T47D (cell line): ENCODE measurements around the gene SRBD1.

Source experiments
- DNase-seq, 2 experiments: peaks; one replicate each; pipeline versions ENCODE4 v3.0.0 to v3.0.0-alpha.2; 2011 to 2012; ENCODE audit warnings: low read depth in 1 of 2, low spot score in 1 of 2
- JUND ChIP-seq: IDR thresholded peaks from 2 replicates; pipeline ENCODE4 v1.6.1; 2012; ENCODE audit warnings: low read depth
- in situ Hi-C: cut with HindIII; loops from 2 replicates; pipeline ENCODE4 v1.10.0; 2016; ENCODE audit warnings: low sequenced_read_pairs, low pct_unique_long_range_greater_than_20kb

SRBD1 gene

DNA sequence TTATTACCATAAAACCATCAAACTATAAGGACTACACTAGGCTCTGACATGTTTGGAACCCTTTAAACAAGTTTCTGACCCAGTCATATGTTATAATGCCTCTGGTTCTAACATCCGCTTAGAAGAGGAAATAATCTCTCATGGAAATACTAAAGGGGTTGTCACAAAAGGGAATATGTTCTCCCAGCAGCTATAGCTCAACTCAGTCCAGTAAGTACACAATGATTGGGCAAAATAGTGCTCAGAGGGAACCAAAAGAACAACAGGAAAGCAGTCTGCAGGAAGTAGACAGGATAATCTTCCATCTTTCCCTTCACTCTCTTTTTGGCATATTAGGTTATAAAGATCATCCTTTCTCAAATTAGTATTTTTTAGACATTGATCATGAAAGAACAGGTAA, 4.3 kb downstream of the SRBD1 start:
- no peak for DNase-seq
- no peak for TF ChIP-seq JUND
- in situ Hi-C loops, result no loop called here

- in situ Hi-C loops, result no loop called here
- no peak for DNase-seq
- TF ChIP-seq JUND, result no peak
Observed at GRCh38 chr2:45605116-45605515, 6.0 kb downstream of the SRBD1 start.

- in situ Hi-C loops, result no loop called here
- TF ChIP-seq JUND, result no peak
- no peak for DNase-seq
Observed at GRCh38 chr2:45602624-45603023, 8.4 kb downstream of the SRBD1 start.

- no peak for DNase-seq
- TF ChIP-seq JUND, result no peak
- in situ Hi-C loops, result no loop called here
Observed at GRCh38 chr2:45598545-45598944, 12.5 kb downstream of the SRBD1 start.

GRCh38 chr2:45596761-45597160, 14.3 kb downstream of the SRBD1 start:
- in situ Hi-C loops, result no loop called here
- no peak for TF ChIP-seq JUND
- DNase-seq, result no peak

DNA sequence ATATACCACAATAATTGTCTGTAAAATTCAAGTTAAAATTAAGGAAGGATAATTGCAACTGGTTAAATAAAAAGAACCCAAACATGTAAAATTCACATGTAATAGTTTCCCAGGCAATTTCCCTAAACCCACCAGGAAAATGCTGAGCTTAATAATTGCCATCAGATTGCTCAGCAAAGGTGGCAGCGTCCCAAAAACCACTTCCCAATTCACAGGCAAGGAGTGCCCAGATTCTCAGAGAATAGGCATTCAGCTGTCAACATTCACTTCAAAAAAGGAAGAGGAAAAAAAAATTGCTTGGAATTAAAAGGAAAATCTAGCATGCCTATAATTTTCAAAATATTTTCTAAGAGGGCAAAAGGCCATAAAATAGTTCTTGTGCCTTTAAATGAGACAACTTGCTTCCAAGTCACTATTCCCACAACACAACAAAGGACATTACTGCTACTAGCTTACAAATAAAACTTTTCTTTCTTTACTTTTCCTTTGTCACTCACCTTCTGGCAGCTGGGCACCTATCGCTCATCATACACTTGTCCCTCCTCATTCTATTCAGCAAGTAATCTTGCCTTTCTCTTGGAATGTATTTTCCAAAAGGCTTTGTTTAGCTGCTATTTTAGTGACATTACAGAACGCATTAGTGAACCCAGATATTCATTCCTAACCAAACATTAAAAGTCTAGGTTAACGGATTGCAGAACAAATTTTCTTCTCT, 15.2 kb downstream of the SRBD1 start:
- in situ Hi-C loops, result no loop called here
- no peak for DNase-seq
- no peak for TF ChIP-seq JUND

DNA sequence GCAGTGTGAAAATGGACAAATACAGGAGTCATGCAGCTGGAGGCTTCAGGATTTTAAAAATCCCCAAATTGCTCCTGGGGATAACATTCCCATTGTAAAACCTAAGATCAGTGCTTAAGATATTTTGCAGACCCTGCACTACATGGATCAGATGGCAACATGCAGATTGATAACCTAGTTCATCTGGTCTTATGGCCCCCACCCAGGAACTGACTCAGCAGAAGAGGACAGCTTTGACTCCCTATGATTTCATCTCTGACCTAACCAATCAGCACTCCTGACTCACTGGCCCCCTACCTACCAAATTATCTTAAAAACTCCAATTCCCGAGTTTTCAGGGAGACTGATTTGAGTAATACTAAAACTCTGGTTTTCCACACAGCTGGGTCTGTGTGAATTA, 20.0 kb downstream of the SRBD1 start:
- in situ Hi-C loops, result no loop called here
- TF ChIP-seq JUND, result no peak
- no peak for DNase-seq

GRCh38 chr2:45588158-45588829, 22.8 kb downstream of the SRBD1 start:
- no peak for DNase-seq
- in situ Hi-C loops, result no loop called here
- TF ChIP-seq JUND, result no peak

- no peak for DNase-seq
- no peak for TF ChIP-seq JUND
- in situ Hi-C loops, result no loop called here
Observed at GRCh38 chr2:45586600-45586999, 24.5 kb downstream of the SRBD1 start.

GRCh38 chr2:45585267-45585861, 25.7 kb downstream of the SRBD1 start:
- TF ChIP-seq JUND, result no peak
- in situ Hi-C loops, result no loop called here
- DNase-seq, result peak; percentile 2 to 53

DNA sequence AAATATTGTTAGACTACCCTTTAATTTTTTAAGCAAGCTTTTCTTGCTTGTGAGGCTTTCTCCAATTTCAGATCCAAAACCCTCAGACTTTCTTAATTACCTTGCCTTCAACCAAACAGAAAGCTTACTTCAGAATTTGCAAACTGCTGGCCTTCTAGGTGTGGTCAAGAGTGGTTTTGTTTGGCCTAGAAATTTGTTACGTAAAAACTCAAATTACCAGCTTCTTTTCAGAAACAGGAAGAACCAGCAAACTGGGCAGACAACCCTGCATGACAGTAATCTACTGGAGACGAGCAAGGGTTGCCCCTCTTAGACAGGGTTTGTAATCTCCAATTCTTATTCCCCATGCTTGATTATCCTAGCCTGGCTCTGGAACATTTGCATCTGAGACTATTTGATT, 27.1 kb downstream of the SRBD1 start:
- in situ Hi-C loops, result no loop called here
- no peak for TF ChIP-seq JUND
- DNase-seq, result no peak

DNA sequence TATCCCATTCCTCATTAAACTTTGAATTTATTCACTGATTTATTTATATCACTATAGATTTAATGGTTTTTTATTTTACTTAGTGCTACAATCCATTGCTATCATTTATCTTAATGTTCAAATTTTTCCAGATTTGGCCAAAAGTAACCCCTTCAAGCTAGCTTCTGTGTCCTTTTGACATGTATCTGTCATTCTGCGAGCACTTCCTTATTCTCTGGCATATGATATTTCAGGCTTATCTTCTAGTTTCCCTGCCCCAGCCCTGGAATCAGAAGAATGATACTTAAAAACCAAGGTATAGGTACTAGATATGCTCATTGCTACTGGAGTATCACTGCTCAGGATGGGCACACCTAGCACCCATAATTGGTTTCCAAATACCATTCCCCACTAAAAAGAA, 28.5 kb downstream of the SRBD1 start:
- in situ Hi-C loops, result no loop called here
- TF ChIP-seq JUND, result no peak
- DNase-seq, result no peak
